AG09309 (cell line): ENCODE results near the gene IL20RA.

Experiments used
- DNase-seq: peaks from one replicate; pipeline ENCODE4 v3.0.0-alpha.2; 2010; ENCODE audit warnings: low read depth
- H3K4me3 ChIP-seq: 2 replicates; pipeline ENCODE4 v1.5.1; 2011; ENCODE audit warnings: mild to moderate bottlenecking, low read depth, low read length, moderate library complexity; ENCODE audit not compliant: control insufficient read depth
- CTCF ChIP-seq: IDR thresholded peaks from 2 replicates; pipeline ENCODE4 v1.5.1; 2011; ENCODE audit warnings: mild to moderate bottlenecking, low read depth, low read length, inconsistent platforms; ENCODE audit not compliant: insufficient read depth, control insufficient read depth; ENCODE audit errors: missing control alignments

IL20RA gene

DNA sequence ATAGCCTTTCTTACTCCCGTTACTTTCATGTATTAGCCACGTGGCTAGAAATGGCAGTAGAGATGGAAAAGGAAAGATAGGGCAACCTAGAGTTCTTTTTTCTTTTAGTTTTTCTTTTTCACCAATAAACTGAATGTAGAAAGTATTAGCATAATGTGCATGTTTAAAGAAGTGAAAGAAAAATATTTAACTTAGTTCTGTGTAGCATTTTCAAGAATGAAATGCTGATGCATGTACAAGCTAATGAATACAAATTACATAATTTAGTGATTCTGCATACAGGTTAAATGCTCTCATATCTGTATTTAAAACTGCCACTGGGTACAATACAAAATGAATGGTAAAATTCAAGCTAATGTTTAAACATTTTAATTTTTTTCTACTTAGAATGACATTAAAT lies 22.6 kb upstream of the IL20RA start:
- H3K4me3 ChIP-seq = no peak overlapping the region
- no peak for TF ChIP-seq CTCF
- no peak for DNase-seq

DNA sequence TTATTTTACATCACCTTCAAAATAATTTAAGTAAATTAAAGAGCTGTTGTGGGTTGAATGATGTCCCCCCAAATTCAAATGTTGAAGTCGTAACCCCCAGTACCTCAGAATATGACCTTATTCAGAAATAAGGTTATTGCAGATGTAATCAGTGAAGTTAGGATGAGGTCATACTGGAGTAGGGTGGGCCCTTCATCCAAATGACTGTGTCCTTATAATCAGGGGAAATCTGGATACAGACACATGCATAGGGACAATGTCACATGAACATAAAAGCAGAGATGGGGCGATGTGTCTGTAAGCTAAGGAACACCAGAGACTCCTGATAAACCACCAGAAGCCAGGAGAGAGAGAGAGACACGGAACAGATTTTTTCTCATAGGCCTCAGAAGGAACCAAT lies 13.3 kb upstream of the IL20RA start:
- no peak overlapping the region for H3K4me3 ChIP-seq
- no peak for TF ChIP-seq CTCF
- DNase-seq = no peak

DNA sequence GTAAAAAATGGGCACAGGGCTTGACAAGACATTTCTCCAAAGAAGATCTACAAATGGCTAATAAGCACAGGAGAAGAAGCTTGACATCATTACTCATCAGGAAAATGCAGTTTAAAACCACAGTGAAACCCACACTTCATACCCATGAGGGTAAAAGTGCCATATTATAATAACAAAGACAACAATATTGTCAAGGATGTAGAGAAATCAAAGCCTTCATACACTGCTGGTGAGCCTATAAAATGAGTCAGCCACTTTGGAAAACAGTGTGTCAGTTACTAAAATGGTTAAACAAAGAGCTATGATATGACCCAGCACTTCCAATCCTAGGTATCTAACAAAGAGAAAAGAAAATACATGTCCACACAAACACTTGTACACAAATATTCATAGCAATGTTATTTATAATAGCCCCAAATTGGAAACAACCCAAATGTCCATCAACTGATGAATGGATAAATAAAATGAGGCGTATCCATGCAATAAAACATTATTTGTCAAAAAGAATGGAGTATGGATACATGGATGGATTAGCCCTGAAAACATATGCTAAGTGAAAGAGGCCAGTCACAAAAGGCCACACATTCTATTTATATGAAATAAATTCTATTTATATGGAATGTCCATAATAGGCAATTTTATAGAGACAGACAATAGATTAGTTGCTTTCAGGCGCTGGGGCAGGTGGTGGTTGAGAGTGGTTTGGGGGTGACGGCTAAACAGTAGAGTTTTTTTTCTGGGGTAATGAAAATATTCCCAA lies 11.5 kb upstream of the IL20RA start:
- TF ChIP-seq CTCF = no peak
- no peak for DNase-seq

DNA sequence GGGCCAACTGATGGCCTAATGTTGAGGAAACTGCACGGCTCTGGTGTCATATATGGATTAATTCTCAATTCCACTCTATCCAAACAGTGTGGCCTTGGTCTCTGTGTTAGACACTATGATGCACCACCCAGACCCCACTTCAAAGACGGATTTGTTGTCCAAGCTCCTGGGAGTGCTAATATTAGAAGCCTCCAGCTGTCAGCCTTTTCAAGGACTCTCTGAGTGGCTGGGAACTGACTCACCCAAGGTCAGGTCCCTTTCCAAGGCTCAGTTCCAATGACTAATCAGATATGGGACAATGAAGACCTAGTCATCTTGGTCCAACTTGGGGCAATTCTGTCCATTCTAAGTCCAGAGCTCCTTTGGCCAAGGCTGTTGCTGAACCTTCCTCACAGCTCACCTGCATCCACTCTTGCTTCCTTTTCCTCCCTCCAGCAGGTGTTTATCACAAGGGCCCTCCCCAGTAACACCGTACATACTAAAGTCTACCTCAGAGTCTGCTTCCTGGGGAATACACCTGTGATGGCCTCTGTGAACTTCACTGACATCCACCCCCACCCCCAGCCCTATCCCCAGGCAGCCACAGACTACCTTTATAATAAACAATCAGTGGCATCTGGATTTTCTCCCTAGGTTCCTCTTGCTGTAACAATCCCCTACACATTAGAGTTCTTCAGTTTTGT lies 7.2 kb upstream of the IL20RA start:
- no peak for DNase-seq
- no peak for TF ChIP-seq CTCF
- no peak overlapping the region for H3K4me3 ChIP-seq

More for the DNA sequence above, 11.5 kb upstream of the IL20RA start:
- no peak overlapping the region for H3K4me3 ChIP-seq

GRCh38 chr6:137049095-137049494 lies 4.3 kb upstream of the IL20RA start:
- DNase-seq = no peak
- no peak overlapping the region for H3K4me3 ChIP-seq
- no peak for TF ChIP-seq CTCF

DNA sequence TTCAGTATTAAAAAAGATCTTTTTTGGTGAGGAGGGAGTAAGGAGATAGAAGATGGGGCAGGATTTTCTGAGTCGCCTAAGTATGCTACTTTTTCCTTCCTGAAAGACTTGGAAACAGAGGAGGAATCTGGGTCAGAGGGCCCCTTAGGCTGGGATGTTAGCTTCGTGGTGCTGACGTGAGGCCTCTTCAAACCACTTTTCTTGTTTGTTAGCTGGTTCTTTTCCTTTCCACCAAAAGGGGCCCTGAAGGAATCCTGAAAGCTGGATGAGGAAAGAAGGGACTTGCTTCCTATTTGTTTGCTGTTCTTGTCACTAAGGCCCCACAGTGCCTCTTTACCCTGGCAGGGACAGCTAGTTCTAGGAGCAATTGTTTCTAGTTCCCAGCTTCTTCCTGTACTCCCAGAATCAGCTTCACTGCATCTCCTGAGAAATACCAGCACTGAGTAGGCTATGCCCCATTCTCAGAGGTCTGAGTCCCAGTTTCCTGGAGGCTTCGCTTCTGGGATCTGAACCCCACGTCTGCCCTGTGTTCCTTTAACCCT lies 2.2 kb upstream of the IL20RA start:
- no peak for TF ChIP-seq CTCF
- H3K4me3 ChIP-seq = no peak overlapping the region
- no peak for DNase-seq
